ENCODE results near the gene C14orf132. TPM values are rescaled to one million over a fixed set of nuclear protein-coding genes. Genes with fewer than 3 reads are reported as not detected.

C14orf132 gene
- total and polyA plus RNA-seq, 9 of the 15 experiments (the other 6 are each of a cell fraction or from before 2014, with no cell fraction given), result not detected

GRCh38 chr14:96046630-96047029, 7.5 kb downstream of the C14orf132 start:
- H3K79me2 ChIP-seq (ENCODE audit: control insufficient read depth, insufficient read depth, low read length), result no peaks in the 10 kb centered on the region
- intact Hi-C loops (cut with micrococcal nuclease) (no loop called here), in situ Hi-C loops (cut with MboI) (no loop called here)
- DNase-seq (ENCODE audit: extremely low read depth in 1 of 4, low spot score in 3 of 4) (no peak), ATAC-seq (no peak), FAIRE-seq (no peak)
- ChIA-PET CTCF (ENCODE audit: low intra/inter-chr PET ratio) (no interaction called here), POLR2A (no interaction called here)
- H3K9me3 ChIP-seq (replicated peaks; ENCODE audit: control insufficient read depth, insufficient read depth, low read depth, low read length), result no peaks in the 10 kb centered on the region
- H3K4me1 ChIP-seq (replicated peaks in 1 of 2; ENCODE audit: control insufficient read depth in 2 of 2, insufficient read depth in 2 of 2, low read length in 2 of 2), result no peaks in the 10 kb centered on the region
- no peak overlapping the region for H2AFZ ChIP-seq (ENCODE audit: low read depth, low read length)
- 0% methylated on average over 2 of the region's 2 CpGs for WGBS (ENCODE audit: insufficient coverage, low coverage, missing lambda C conversion rate)
- no peak overlapping the region for H3K27ac ChIP-seq (ENCODE audit: extremely low read depth, low read depth, low read length)
- no peaks in the 10 kb centered on the region for H3K9me1 ChIP-seq (ENCODE audit: control insufficient read depth, insufficient read depth, low read length)
- H3K9ac ChIP-seq (ENCODE audit: insufficient read depth in 1 of 2, low read depth in 2 of 2, low read length in 2 of 2), result no peak overlapping the region
- no peaks in the 10 kb centered on the region for H3K36me3 ChIP-seq (ENCODE audit: control insufficient read depth, insufficient read depth, low read length)
- BruUV-seq (replicated peaks), result no TSS peak
- H3K4me2 ChIP-seq (ENCODE audit: insufficient read depth, low read length), result no peak overlapping the region
- H3K27me3 ChIP-seq (ENCODE audit: control insufficient read depth in 2 of 2, insufficient read depth in 2 of 2, low read length in 2 of 2), result no peaks in the 10 kb centered on the region; a peak in 1 of 5 replicates
- H3K4me3 ChIP-seq, result no peak overlapping the region
- TF ChIP-seq LARP7 (IDR thresholded peaks at IDR 0.05) (no peak), IRF1 (CRISPR knock-in tag; IDR thresholded peaks at IDR 0.05; ENCODE audit: borderline replicate concordance) (no peak), POLR3G (IDR thresholded peaks at IDR 0.05; ENCODE audit: extremely low read depth, insufficient read length, insufficient replicate concordance) (no peak), GATA2 (CRISPR knock-in tag; IDR thresholded peaks at IDR 0.05) (no peak), PHF21A (IDR thresholded peaks at IDR 0.05; ENCODE audit: borderline replicate concordance, low read depth) (no peak), KLF13 (tag; IDR thresholded peaks at IDR 0.05; ENCODE audit: borderline replicate concordance, low read depth) (no peak)
- no peaks in the 10 kb centered on the region for H4K20me1 ChIP-seq (replicated peaks; ENCODE audit: control insufficient read depth, insufficient read depth, low read length)

DNA sequence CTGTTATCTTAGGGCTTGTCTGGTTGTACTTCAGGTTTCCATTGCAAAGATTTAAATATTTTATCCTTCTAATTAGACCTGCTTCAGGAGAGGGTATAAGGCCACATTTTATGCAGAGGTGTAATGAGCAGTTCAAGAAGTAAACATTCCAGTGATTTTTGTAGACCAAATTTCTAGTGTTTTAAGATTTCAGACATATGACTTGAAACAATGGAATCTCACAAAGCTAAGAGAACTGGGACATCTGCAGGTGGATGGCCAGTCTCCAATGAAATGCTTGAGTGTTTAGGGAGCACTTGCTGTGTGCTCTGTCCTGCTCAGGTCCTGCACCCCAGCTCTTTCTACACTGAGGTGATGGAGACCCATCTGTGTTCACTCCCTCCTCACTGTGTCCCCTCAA, 7.9 kb downstream of the C14orf132 start:
- no peaks in the 10 kb centered on the region for H3K9me1 ChIP-seq (ENCODE audit: control insufficient read depth, insufficient read depth, low read length)
- no peak overlapping the region for H3K4me2 ChIP-seq (ENCODE audit: insufficient read depth, low read length)
- H2AFZ ChIP-seq (ENCODE audit: low read depth, low read length), result no peak overlapping the region
- ATAC-seq (no peak), DNase-seq (ENCODE audit: extremely low read depth in 1 of 4, low spot score in 3 of 4) (no peak), FAIRE-seq (no peak)
- BruUV-seq (replicated peaks), result no TSS peak
- intact Hi-C loops (cut with micrococcal nuclease) (no loop called here), in situ Hi-C loops (cut with MboI) (no loop called here)
- no peak overlapping the region for H3K9ac ChIP-seq (ENCODE audit: insufficient read depth in 1 of 2, low read depth in 2 of 2, low read length in 2 of 2)
- H3K9me3 ChIP-seq (replicated peaks; ENCODE audit: control insufficient read depth, insufficient read depth, low read depth, low read length), result no peaks in the 10 kb centered on the region
- ChIA-PET POLR2A (no interaction called here), CTCF (ENCODE audit: low intra/inter-chr PET ratio) (no interaction called here)
- H3K4me1 ChIP-seq (replicated peaks in 1 of 2; ENCODE audit: control insufficient read depth in 2 of 2, insufficient read depth in 2 of 2, low read length in 2 of 2), result no peaks in the 10 kb centered on the region
- no peaks in the 10 kb centered on the region for H3K36me3 ChIP-seq (ENCODE audit: control insufficient read depth, insufficient read depth, low read length)
- H3K4me3 ChIP-seq, result no peak overlapping the region
- H4K20me1 ChIP-seq (replicated peaks; ENCODE audit: control insufficient read depth, insufficient read depth, low read length), result no peaks in the 10 kb centered on the region
- H3K27ac ChIP-seq (ENCODE audit: extremely low read depth, low read depth, low read length), result no peak overlapping the region
- no peaks in the 10 kb centered on the region for H3K79me2 ChIP-seq (ENCODE audit: control insufficient read depth, insufficient read depth, low read length)
- H3K27me3 ChIP-seq (ENCODE audit: control insufficient read depth in 2 of 2, insufficient read depth in 2 of 2, low read length in 2 of 2), result no peaks in the 10 kb centered on the region; a peak in 1 of 5 replicates
- TF ChIP-seq, protein P1, sequence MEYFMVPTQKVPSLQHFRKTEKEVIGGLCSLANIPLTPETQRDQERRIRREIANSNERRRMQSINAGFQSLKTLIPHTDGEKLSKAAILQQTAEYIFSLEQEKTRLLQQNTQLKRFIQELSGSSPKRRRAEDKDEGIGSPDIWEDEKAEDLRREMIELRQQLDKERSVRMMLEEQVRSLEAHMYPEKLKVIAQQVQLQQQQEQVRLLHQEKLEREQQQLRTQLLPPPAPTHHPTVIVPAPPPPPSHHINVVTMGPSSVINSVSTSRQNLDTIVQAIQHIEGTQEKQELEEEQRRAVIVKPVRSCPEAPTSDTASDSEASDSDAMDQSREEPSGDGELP (CRISPR knock-in tag; IDR thresholded peaks at IDR 0.05; ENCODE audit: borderline replicate concordance), result no peak
- TF ChIP-seq TRIM24 (IDR thresholded peaks at IDR 0.05), result no peak
- no peak for TF ChIP-seq ZNF197 (CRISPR knock-in tag; IDR thresholded peaks at IDR 0.05; ENCODE audit: low read depth)
- no peak for TF ChIP-seq HEY1 (CRISPR knock-in tag; IDR thresholded peaks at IDR 0.05; ENCODE audit: borderline replicate concordance)
- TF ChIP-seq TEAD4 (IDR thresholded peaks at IDR 0.05; ENCODE audit: low read length), result no peak
- no peak for TF ChIP-seq TEAD4 (CRISPR knock-in tag; IDR thresholded peaks at IDR 0.05; ENCODE audit: borderline replicate concordance)
- no peak for TF ChIP-seq BRD9 (IDR thresholded peaks at IDR 0.05; ENCODE audit: low read depth, partially characterized antibody)
- no peak for TF ChIP-seq TGIF2 (CRISPR knock-in tag; IDR thresholded peaks at IDR 0.05)
- TF ChIP-seq ATF1 (CRISPR knock-in tag; IDR thresholded peaks at IDR 0.05), result no peak
- TF ChIP-seq ATF1 (tag; IDR thresholded peaks at IDR 0.05), result no peak
- TF ChIP-seq ID3 (CRISPR knock-in tag; IDR thresholded peaks at IDR 0.05), result no peak
- no peak for TF ChIP-seq ID3 (tag; IDR thresholded peaks at IDR 0.05)
